IMR-90 (cell line): ENCODE measurements around the gene ZNF468. TPM values are rescaled to one million over a fixed set of nuclear protein-coding genes. Genes with fewer than 3 reads are reported as not detected.
"Not testable (repeated sequence)": the region's sequence is repeated elsewhere in the genome, so short reads cannot be mapped to it uniquely, and the experiment has no call there.

Source experiments
- ATAC-seq: fragments of 200-7000 bp; cut with Tn5 transposase; 2 replicates; pipeline ENCODE4 v1.9.1; 2020; ENCODE audit warnings: low read depth, mild to moderate bottlenecking, moderate library complexity
- BruUV-seq: library from RNA; stranded (reverse); fragments of 400-500 nt; replicated peaks from 2 replicates; lab custom pipeline; 2021; lab: Mats Ljungman, UMichigan
- CTCF ChIA-PET: fragments of 300-600 bp; formaldehyde crosslinking; extraction: SDS; loops from one replicate; lab custom pipeline; 2021; ENCODE audit warnings: antibody characterized with exemption; lab: Yijun Ruan, JAX
- POLR2A ChIA-PET: fragments of 300-600 bp; sonication (Branson Sonifier 250); formaldehyde crosslinking; loops from one replicate; lab custom pipeline; 2022; ENCODE audit warnings: antibody characterized with exemption; ENCODE audit not compliant: unreplicated experiment; lab: Charles Lee
- DNase-seq: peaks from one replicate; pipeline ENCODE4 v3.0.0; 2013
- H2AFZ ChIP-seq: replicated peaks from 2 replicates; pipeline ENCODE3; 2013; ENCODE audit warnings: low read length, mild to moderate bottlenecking; ENCODE audit not compliant: poor library complexity
- H2AK5ac ChIP-seq: 2 replicates; pipeline ENCODE4 v1.6.1; 2013; ENCODE audit warnings: low read depth, low read length, inconsistent platforms
- H2AK9ac ChIP-seq: replicated peaks from 2 replicates; pipeline ENCODE3; 2013; ENCODE audit warnings: mild to moderate bottlenecking, low read depth, low read length, moderate library complexity; ENCODE audit not compliant: poor library complexity
- H2BK120ac ChIP-seq: 2 replicates; pipeline ENCODE4 v1.6.1; 2013; ENCODE audit warnings: low read depth, low read length, inconsistent platforms
- H2BK15ac ChIP-seq: 3 replicates; pipeline ENCODE4 v1.6.1; 2013; ENCODE audit warnings: low read depth, low read length, inconsistent platforms
- H2BK20ac ChIP-seq: 2 replicates; pipeline ENCODE4 v1.6.1; 2013; ENCODE audit warnings: low read depth, mild to moderate bottlenecking, inconsistent platforms, low read length, moderate library complexity
- H2BK5ac ChIP-seq: 2 replicates; pipeline ENCODE4 v1.6.1; 2013; ENCODE audit warnings: mild to moderate bottlenecking, low read depth, low read length, inconsistent platforms; ENCODE audit not compliant: poor library complexity, severe bottlenecking
- H3K14ac ChIP-seq: replicated peaks from 2 replicates; pipeline ENCODE4 v1.6.1; 2013; ENCODE audit warnings: low read depth, low read length, inconsistent platforms
- H3K18ac ChIP-seq: 2 replicates; pipeline ENCODE4 v1.6.1; 2013; ENCODE audit warnings: low read depth, low read length, control low read depth
- H3K23ac ChIP-seq: 2 replicates; pipeline ENCODE4 v1.6.1; 2013; ENCODE audit warnings: low read depth, low read length, inconsistent platforms
- H3K27ac ChIP-seq: 2 replicates; pipeline ENCODE4 v1.5.1; 2013; ENCODE audit warnings: mild to moderate bottlenecking, control low read depth, low read length; ENCODE audit not compliant: insufficient read depth
- H3K27me3 ChIP-seq: 2 replicates; pipeline ENCODE4 v1.6.1; 2013; ENCODE audit warnings: low read length; ENCODE audit not compliant: control insufficient read depth, insufficient read depth
- H3K36me3 ChIP-seq: 2 replicates; pipeline ENCODE4 v1.6.1; 2013; ENCODE audit warnings: low read length, mixed read lengths; ENCODE audit not compliant: control insufficient read depth, insufficient read depth
- H3K4ac ChIP-seq: 2 replicates; pipeline ENCODE4 v1.6.1; 2013; ENCODE audit warnings: low read depth, low read length, inconsistent platforms
- H3K4me1 ChIP-seq: 2 replicates; pipeline ENCODE4 v1.6.1; 2013; ENCODE audit warnings: low read length, mixed read lengths; ENCODE audit not compliant: control insufficient read depth, insufficient read depth
- H3K4me2 ChIP-seq: 2 replicates; pipeline ENCODE4 v1.6.1; 2013; ENCODE audit warnings: low read depth, mild to moderate bottlenecking, control low read depth, low read length, moderate library complexity
- H3K4me3 ChIP-seq: 2 replicates; pipeline ENCODE4 v1.5.1; 2013; ENCODE audit warnings: low read depth, mild to moderate bottlenecking, control low read depth, low read length, moderate library complexity; ENCODE audit not compliant: insufficient read depth
- H3K56ac ChIP-seq: 2 replicates; pipeline ENCODE4 v1.6.1; 2013; ENCODE audit warnings: low read length, inconsistent platforms; ENCODE audit not compliant: insufficient read depth; ENCODE audit errors: extremely low read depth
- H3K79me1 ChIP-seq, 2 experiments: 2 replicates each; pipeline ENCODE4 v1.6.1; 2013; ENCODE audit warnings: low read length in 2 of 2, inconsistent platforms in 1 of 2, low read depth in 1 of 2
- H3K9ac ChIP-seq: 2 replicates; pipeline ENCODE4 v1.6.1; 2013; ENCODE audit warnings: low read depth, low read length, control low read depth
- H3K9me1 ChIP-seq: 2 replicates; pipeline ENCODE4 v1.6.1; 2013; ENCODE audit warnings: low read length, inconsistent platforms; ENCODE audit not compliant: insufficient read depth
- H3K9me3 ChIP-seq: 2 replicates; pipeline ENCODE4 v1.6.1; 2013; ENCODE audit warnings: low read length; ENCODE audit not compliant: control insufficient read depth, insufficient read depth
- H4K20me1 ChIP-seq: 2 replicates; pipeline ENCODE4 v1.6.1; 2013; ENCODE audit warnings: low read length, inconsistent platforms; ENCODE audit not compliant: insufficient read depth
- H4K5ac ChIP-seq: 2 replicates; pipeline ENCODE4 v1.6.1; 2013; ENCODE audit warnings: mild to moderate bottlenecking, low read depth, low read length, control low read depth
- H4K8ac ChIP-seq, 2 experiments: 2 replicates each; pipeline ENCODE4 v1.6.1; 2013; ENCODE audit warnings: low read depth in 2 of 2, low read length in 2 of 2, control low read depth in 1 of 2, inconsistent platforms in 1 of 2
- H4K91ac ChIP-seq: 2 replicates; pipeline ENCODE4 v1.6.1; 2013; ENCODE audit warnings: low read depth, low read length, inconsistent platforms; ENCODE audit not compliant: insufficient read depth
- WGBS, 2 experiments: methylation state at CpG; one replicate each; pipeline versions ENCODE4 v1.1.5 to v1.1.7; 2013; ENCODE audit warnings: missing lambda C conversion rate in 2 of 2; ENCODE audit not compliant: insufficient read length in 1 of 2; ENCODE audit errors: extremely low coverage in 2 of 2; 5-methylcytosine and 5-hydroxymethylcytosine counted together
- dilution Hi-C: fragments of 300-500 bp; cut with HindIII; formaldehyde crosslinking; loops from one replicate; pipeline ENCODE4 v1.14.3; 2018; ENCODE audit warnings: low sequenced_read_pairs; ENCODE audit not compliant: unreplicated experiment
- in situ Hi-C: fragments of 300-500 bp; cut with MboI; formaldehyde crosslinking; loops from 3 replicates; pipeline ENCODE4 v1.14.3; 2019; ENCODE audit warnings: low sequenced_read_pairs, inconsistent platforms, mixed read lengths
- intact Hi-C: fragments of 100-400 bp; cut with micrococcal nuclease; formaldehyde crosslinking; loops from 2 replicates; pipeline ENCODE4 v1.10.0; 2022
- polyA plus RNA-seq, 3 experiments: library from polyadenylated mRNA; depleted of rRNA; stranded (reverse); fragments of >200 nt; gene quantifications; 2 replicates each; pipeline ENCODE4 v1.2.3, GENCODE V29; 2012; ENCODE audit warnings: low replicate concordance in 1 of 3
- total RNA-seq: library from RNA; depleted of rRNA; stranded (reverse); fragments of >200 nt; gene quantifications from 2 replicates; pipeline ENCODE4 v1.2.3, GENCODE V29; 2012

Gene ZNF468
- total and polyA plus RNA-seq, 2 of the 4 experiments (the other 2 are of a cell fraction), result 6.2 to 20.1 TPM

- H3K9me1 ChIP-seq, H2AK9ac ChIP-seq, in situ Hi-C loops, H3K18ac ChIP-seq, H2BK5ac ChIP-seq, H3K56ac ChIP-seq, DNase-seq, H3K4me3 ChIP-seq, H3K79me1 ChIP-seq, H3K27me3 ChIP-seq, H3K4me1 ChIP-seq, H2AK5ac ChIP-seq, intact Hi-C loops, H2BK20ac ChIP-seq, H2AFZ ChIP-seq, BruUV-seq, H3K14ac ChIP-seq, H4K20me1 ChIP-seq, CTCF ChIA-PET, H4K91ac ChIP-seq, H3K27ac ChIP-seq, POLR2A ChIA-PET, H2BK120ac ChIP-seq, H3K9ac ChIP-seq, H3K4me2 ChIP-seq, H2BK15ac ChIP-seq, H3K23ac ChIP-seq, dilution Hi-C loops, H4K8ac ChIP-seq, ATAC-seq, H3K4ac ChIP-seq, H4K5ac ChIP-seq: not testable (repeated sequence)
- H3K9me3 ChIP-seq, result peaks cover 71% of the 10 kb centered on the region
- no CpG with 5 or more reads among the region's 9 CpGs for WGBS, 2 experiments
- peaks cover 38% of the 10 kb centered on the region for H3K36me3 ChIP-seq
These were observed 57.3 kb downstream of the ZNF468 start for GRCh38 chr19:52799950-52800640.
